Panc1 (cell line): ENCODE results near the gene ITGA2B.

Experiments
- POLR2AphosphoS5 ChIP-seq: IDR thresholded peaks from 2 replicates; pipeline ENCODE4 v1.6.1; 2012; ENCODE audit warnings: mild to moderate bottlenecking, low read depth, low read length, moderate library complexity
- SIN3A ChIP-seq: IDR thresholded peaks from 2 replicates; pipeline ENCODE4 v1.6.1; 2012; ENCODE audit warnings: low read depth, mild to moderate bottlenecking, low read length, moderate library complexity, borderline replicate concordance; ENCODE audit not compliant: insufficient read depth
- TF ChIP-seq, protein P1 (sequence below): fragments of 450-650 bp; IDR thresholded peaks from 2 replicates; pipeline ENCODE4 v1.5.1; 2017; ENCODE audit warnings: mild to moderate bottlenecking
- TF ChIP-seq, protein P2 (sequence below), 2 experiments: IDR thresholded peaks; 2 replicates each; pipeline ENCODE4 v1.6.1; 2011 to 2012; ENCODE audit warnings: low read depth in 2 of 2, control low read depth in 1 of 2, low read length in 1 of 2, mild to moderate bottlenecking in 1 of 2, moderate library complexity in 1 of 2; ENCODE audit not compliant: insufficient read depth in 1 of 2

DNA sequence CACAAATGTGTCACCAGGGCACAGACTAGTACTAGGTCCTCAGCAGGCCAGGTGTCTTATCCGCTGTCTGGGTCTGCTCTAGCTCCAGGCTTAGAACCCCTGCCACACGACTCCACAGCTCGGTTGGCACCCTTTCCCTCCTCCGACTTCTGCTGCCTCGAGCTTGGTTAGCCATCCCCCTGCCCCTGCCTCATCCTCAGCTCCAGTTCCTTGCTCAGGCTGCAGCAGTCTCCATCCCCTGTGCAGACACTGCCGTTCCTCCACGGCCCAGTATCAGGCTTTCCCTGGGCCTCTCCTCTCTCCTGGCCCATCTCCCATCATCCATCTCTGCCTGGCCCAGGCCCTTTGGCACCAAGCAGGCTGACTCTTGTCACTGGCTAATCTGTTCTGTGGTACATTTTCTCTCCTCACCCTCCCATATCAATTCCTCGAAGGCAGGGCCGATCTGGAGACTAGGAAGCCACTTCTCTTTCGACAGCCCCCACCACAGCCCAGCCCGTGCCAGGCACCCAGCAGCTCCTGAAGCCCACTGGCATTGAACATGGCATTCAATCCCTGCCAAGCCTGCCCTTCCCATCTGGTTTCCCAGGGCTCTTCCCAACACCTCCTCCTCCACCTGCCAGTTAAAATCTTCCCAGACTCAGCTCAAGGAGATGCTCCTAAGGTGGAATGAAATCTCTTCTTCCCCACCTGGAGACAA, 45.8 kb downstream of the ITGA2B start:
- TF ChIP-seq POLR2AphosphoS5, result no peak
- TF ChIP-seq, protein P1, sequence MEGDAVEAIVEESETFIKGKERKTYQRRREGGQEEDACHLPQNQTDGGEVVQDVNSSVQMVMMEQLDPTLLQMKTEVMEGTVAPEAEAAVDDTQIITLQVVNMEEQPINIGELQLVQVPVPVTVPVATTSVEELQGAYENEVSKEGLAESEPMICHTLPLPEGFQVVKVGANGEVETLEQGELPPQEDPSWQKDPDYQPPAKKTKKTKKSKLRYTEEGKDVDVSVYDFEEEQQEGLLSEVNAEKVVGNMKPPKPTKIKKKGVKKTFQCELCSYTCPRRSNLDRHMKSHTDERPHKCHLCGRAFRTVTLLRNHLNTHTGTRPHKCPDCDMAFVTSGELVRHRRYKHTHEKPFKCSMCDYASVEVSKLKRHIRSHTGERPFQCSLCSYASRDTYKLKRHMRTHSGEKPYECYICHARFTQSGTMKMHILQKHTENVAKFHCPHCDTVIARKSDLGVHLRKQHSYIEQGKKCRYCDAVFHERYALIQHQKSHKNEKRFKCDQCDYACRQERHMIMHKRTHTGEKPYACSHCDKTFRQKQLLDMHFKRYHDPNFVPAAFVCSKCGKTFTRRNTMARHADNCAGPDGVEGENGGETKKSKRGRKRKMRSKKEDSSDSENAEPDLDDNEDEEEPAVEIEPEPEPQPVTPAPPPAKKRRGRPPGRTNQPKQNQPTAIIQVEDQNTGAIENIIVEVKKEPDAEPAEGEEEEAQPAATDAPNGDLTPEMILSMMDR, result no peak
- no peak for TF ChIP-seq SIN3A
- TF ChIP-seq, protein P2, sequence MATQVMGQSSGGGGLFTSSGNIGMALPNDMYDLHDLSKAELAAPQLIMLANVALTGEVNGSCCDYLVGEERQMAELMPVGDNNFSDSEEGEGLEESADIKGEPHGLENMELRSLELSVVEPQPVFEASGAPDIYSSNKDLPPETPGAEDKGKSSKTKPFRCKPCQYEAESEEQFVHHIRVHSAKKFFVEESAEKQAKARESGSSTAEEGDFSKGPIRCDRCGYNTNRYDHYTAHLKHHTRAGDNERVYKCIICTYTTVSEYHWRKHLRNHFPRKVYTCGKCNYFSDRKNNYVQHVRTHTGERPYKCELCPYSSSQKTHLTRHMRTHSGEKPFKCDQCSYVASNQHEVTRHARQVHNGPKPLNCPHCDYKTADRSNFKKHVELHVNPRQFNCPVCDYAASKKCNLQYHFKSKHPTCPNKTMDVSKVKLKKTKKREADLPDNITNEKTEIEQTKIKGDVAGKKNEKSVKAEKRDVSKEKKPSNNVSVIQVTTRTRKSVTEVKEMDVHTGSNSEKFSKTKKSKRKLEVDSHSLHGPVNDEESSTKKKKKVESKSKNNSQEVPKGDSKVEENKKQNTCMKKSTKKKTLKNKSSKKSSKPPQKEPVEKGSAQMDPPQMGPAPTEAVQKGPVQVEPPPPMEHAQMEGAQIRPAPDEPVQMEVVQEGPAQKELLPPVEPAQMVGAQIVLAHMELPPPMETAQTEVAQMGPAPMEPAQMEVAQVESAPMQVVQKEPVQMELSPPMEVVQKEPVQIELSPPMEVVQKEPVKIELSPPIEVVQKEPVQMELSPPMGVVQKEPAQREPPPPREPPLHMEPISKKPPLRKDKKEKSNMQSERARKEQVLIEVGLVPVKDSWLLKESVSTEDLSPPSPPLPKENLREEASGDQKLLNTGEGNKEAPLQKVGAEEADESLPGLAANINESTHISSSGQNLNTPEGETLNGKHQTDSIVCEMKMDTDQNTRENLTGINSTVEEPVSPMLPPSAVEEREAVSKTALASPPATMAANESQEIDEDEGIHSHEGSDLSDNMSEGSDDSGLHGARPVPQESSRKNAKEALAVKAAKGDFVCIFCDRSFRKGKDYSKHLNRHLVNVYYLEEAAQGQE (IDR thresholded peaks at IDR 0.05; ENCODE audit: insufficient read depth in 1 of 2, low read depth in 2 of 2, low read length in 1 of 2), result no peak
